Measurements from ENCODE around the gene FBXO2.
"Not testable (repeated sequence)": the region's sequence is repeated elsewhere in the genome, so short reads cannot be mapped to it uniquely, and the experiment has no call there.

Gene FBXO2

GRCh38 chr1:11650331-11650991 lies 3.8 kb downstream of the FBXO2 start:
- peak; percentile 82 for DNase-seq (ENCODE audit: low read depth)
- Histone ChIP-seq H3K4me1 (ENCODE audit: control insufficient read depth, insufficient read depth, low read length) (peaks cover 6% of the 10 kb centered on the region), H3K36me3 (ENCODE audit: control insufficient read depth, insufficient read depth, low read length, severe bottlenecking) (no peaks in the 10 kb centered on the region), H3K4me3 (ENCODE audit: low read length) (no peak overlapping the region), H3K27me3 (replicated peaks; ENCODE audit: control insufficient read depth, insufficient read depth, low read length) (peaks cover 25% of the 10 kb centered on the region), H3K9me3 (ENCODE audit: control insufficient read depth, low read length) (no peaks in the 10 kb centered on the region), H3K9ac (ENCODE audit: low read length) (no peak overlapping the region)

- Histone ChIP-seq H3K36me3 (ENCODE audit: control insufficient read depth, insufficient read depth, low read length, severe bottlenecking) (no peaks in the 10 kb centered on the region), H3K9ac (ENCODE audit: low read length) (no peak overlapping the region), H3K9me3 (ENCODE audit: control insufficient read depth, low read length) (no peaks in the 10 kb centered on the region), H3K27me3 (replicated peaks; ENCODE audit: control insufficient read depth, insufficient read depth, low read length) (peaks cover 25% of the 10 kb centered on the region), H3K4me3 (ENCODE audit: low read length) (no peak overlapping the region), H3K4me1 (ENCODE audit: control insufficient read depth, insufficient read depth, low read length) (peaks cover 6% of the 10 kb centered on the region)
- no peak for DNase-seq (ENCODE audit: low read depth)
Observed at GRCh38 chr1:11649624-11650330, 4.5 kb downstream of the FBXO2 start.

- Histone ChIP-seq H3K4me3 (ENCODE audit: low read length) (no peak overlapping the region), H3K9ac (ENCODE audit: low read length) (no peak overlapping the region), H3K4me1 (ENCODE audit: control insufficient read depth, insufficient read depth, low read length) (peaks cover 6% of the 10 kb centered on the region), H3K9me3 (ENCODE audit: control insufficient read depth, low read length) (no peaks in the 10 kb centered on the region), H3K36me3 (ENCODE audit: control insufficient read depth, insufficient read depth, low read length, severe bottlenecking) (no peaks in the 10 kb centered on the region), H3K27me3 (replicated peaks; ENCODE audit: control insufficient read depth, insufficient read depth, low read length) (peaks cover 25% of the 10 kb centered on the region)
- DNase-seq (ENCODE audit: low read depth): no peak
Observed at GRCh38 chr1:11649237-11649623, 5.0 kb downstream of the FBXO2 start.

GRCh38 chr1:11648732-11649158 lies 5.5 kb downstream of the FBXO2 start:
- DNase-seq (ENCODE audit: low read depth): peak; percentile 28
- H3K4me3 ChIP-seq (ENCODE audit: low read length): no peak overlapping the region
- peaks cover 6% of the 10 kb centered on the region for H3K4me1 ChIP-seq (ENCODE audit: control insufficient read depth, insufficient read depth, low read length)
- H3K27me3 ChIP-seq (replicated peaks; ENCODE audit: control insufficient read depth, insufficient read depth, low read length): peaks cover 25% of the 10 kb centered on the region
- H3K36me3 ChIP-seq (ENCODE audit: control insufficient read depth, insufficient read depth, low read length, severe bottlenecking): no peaks in the 10 kb centered on the region
- no peak overlapping the region for H3K9ac ChIP-seq (ENCODE audit: low read length)
- no peaks in the 10 kb centered on the region for H3K9me3 ChIP-seq (ENCODE audit: control insufficient read depth, low read length)

- no peak for DNase-seq (ENCODE audit: low read depth)
Observed at GRCh38 chr1:11648039-11648438, 6.2 kb downstream of the FBXO2 start.

GRCh38 chr1:11647333-11647732 lies 6.9 kb downstream of the FBXO2 start:
- no peak for DNase-seq (ENCODE audit: low read depth)
- no peak overlapping the region for H3K9ac ChIP-seq (ENCODE audit: low read length)

More at GRCh38 chr1:11648039-11648438, 6.2 kb downstream of the FBXO2 start:
- Histone ChIP-seq H3K4me3 (ENCODE audit: low read length) (no peak overlapping the region), H3K9ac (ENCODE audit: low read length) (no peak overlapping the region), H3K4me1 (ENCODE audit: control insufficient read depth, insufficient read depth, low read length) (peaks cover 6% of the 10 kb centered on the region), H3K27me3 (replicated peaks; ENCODE audit: control insufficient read depth, insufficient read depth, low read length) (peaks cover 25% of the 10 kb centered on the region), H3K36me3 (ENCODE audit: control insufficient read depth, insufficient read depth, low read length, severe bottlenecking) (no peaks in the 10 kb centered on the region), H3K9me3 (ENCODE audit: control insufficient read depth, low read length) (no peaks in the 10 kb centered on the region)

GRCh38 chr1:11646317-11646716 lies 7.9 kb downstream of the FBXO2 start:
- Histone ChIP-seq H3K36me3 (ENCODE audit: control insufficient read depth, insufficient read depth, low read length, severe bottlenecking) (no peaks in the 10 kb centered on the region), H3K4me1 (ENCODE audit: control insufficient read depth, insufficient read depth, low read length) (peaks cover 6% of the 10 kb centered on the region), H3K4me3 (ENCODE audit: low read length) (no peak overlapping the region), H3K27me3 (replicated peaks; ENCODE audit: control insufficient read depth, insufficient read depth, low read length) (peaks cover 28% of the 10 kb centered on the region), H3K9me3 (ENCODE audit: control insufficient read depth, low read length) (no peaks in the 10 kb centered on the region), H3K9ac (ENCODE audit: low read length) (no peak overlapping the region)
- no peak for DNase-seq (ENCODE audit: low read depth)

More at GRCh38 chr1:11647333-11647732, 6.9 kb downstream of the FBXO2 start:
- peaks cover 25% of the 10 kb centered on the region for H3K27me3 ChIP-seq (replicated peaks; ENCODE audit: control insufficient read depth, insufficient read depth, low read length)
- H3K4me3 ChIP-seq (ENCODE audit: low read length): no peak overlapping the region
- no peaks in the 10 kb centered on the region for H3K9me3 ChIP-seq (ENCODE audit: control insufficient read depth, low read length)
- peaks cover 6% of the 10 kb centered on the region for H3K4me1 ChIP-seq (ENCODE audit: control insufficient read depth, insufficient read depth, low read length)
- H3K36me3 ChIP-seq (ENCODE audit: control insufficient read depth, insufficient read depth, low read length, severe bottlenecking): no peaks in the 10 kb centered on the region

- peak; percentile 88 for DNase-seq (ENCODE audit: low read depth)
- Histone ChIP-seq H3K9me3 (ENCODE audit: control insufficient read depth, low read length) (no peaks in the 10 kb centered on the region), H3K27me3 (replicated peaks; ENCODE audit: control insufficient read depth, insufficient read depth, low read length) (peaks cover 30% of the 10 kb centered on the region), H3K36me3 (ENCODE audit: control insufficient read depth, insufficient read depth, low read length, severe bottlenecking) (no peaks in the 10 kb centered on the region), H3K4me3 (ENCODE audit: low read length) (no peak overlapping the region), H3K9ac (ENCODE audit: low read length) (no peak overlapping the region), H3K4me1 (ENCODE audit: control insufficient read depth, insufficient read depth, low read length) (peaks cover 6% of the 10 kb centered on the region)
Observed at GRCh38 chr1:11645670-11646265, 8.5 kb downstream of the FBXO2 start.

GRCh38 chr1:11645270-11645669 lies 9.0 kb downstream of the FBXO2 start:
- DNase-seq (ENCODE audit: low read depth): no peak
- no peaks in the 10 kb centered on the region for H3K36me3 ChIP-seq (ENCODE audit: control insufficient read depth, insufficient read depth, low read length, severe bottlenecking)
- peaks cover 28% of the 10 kb centered on the region for H3K27me3 ChIP-seq (replicated peaks; ENCODE audit: control insufficient read depth, insufficient read depth, low read length)
- no peaks in the 10 kb centered on the region for H3K9me3 ChIP-seq (ENCODE audit: control insufficient read depth, low read length)
- H3K4me1 ChIP-seq (ENCODE audit: control insufficient read depth, insufficient read depth, low read length): peaks cover 6% of the 10 kb centered on the region
- H3K9ac ChIP-seq (ENCODE audit: low read length): no peak overlapping the region
- no peak overlapping the region for H3K4me3 ChIP-seq (ENCODE audit: low read length)

- H3K4me3 ChIP-seq (ENCODE audit: low read length): no peak overlapping the region
Observed at GRCh38 chr1:11643782-11644181, 10.4 kb downstream of the FBXO2 start.

GRCh38 chr1:11642418-11643017 lies 11.7 kb downstream of the FBXO2 start:
- peaks cover 38% of the 10 kb centered on the region for H3K27me3 ChIP-seq (replicated peaks; ENCODE audit: control insufficient read depth, insufficient read depth, low read length)
- peak; percentile 82 for DNase-seq (ENCODE audit: low read depth)
- not testable (repeated sequence) for H3K9me3 ChIP-seq (ENCODE audit: control insufficient read depth, low read length); H3K4me3 ChIP-seq (ENCODE audit: low read length); H3K4me1 ChIP-seq (ENCODE audit: control insufficient read depth, insufficient read depth, low read length); H3K36me3 ChIP-seq (ENCODE audit: control insufficient read depth, insufficient read depth, low read length, severe bottlenecking); H3K9ac ChIP-seq (ENCODE audit: low read length)

More at GRCh38 chr1:11643782-11644181, 10.4 kb downstream of the FBXO2 start:
- H3K9ac ChIP-seq (ENCODE audit: low read length): no peak overlapping the region
- H3K9me3 ChIP-seq (ENCODE audit: control insufficient read depth, low read length): no peaks in the 10 kb centered on the region
- DNase-seq (ENCODE audit: low read depth): no peak
- no peaks in the 10 kb centered on the region for H3K36me3 ChIP-seq (ENCODE audit: control insufficient read depth, insufficient read depth, low read length, severe bottlenecking)
- no peaks in the 10 kb centered on the region for H3K4me1 ChIP-seq (ENCODE audit: control insufficient read depth, insufficient read depth, low read length)
- peaks cover 27% of the 10 kb centered on the region for H3K27me3 ChIP-seq (replicated peaks; ENCODE audit: control insufficient read depth, insufficient read depth, low read length)

All from adipocyte (in vitro differentiated cells).